Neural progenitor cell (in vitro differentiated cells): ENCODE results near the gene ABCD3. TPM values are rescaled to one million over a fixed set of nuclear protein-coding genes. Genes with fewer than 3 reads are reported as not detected.

Experiments used
- DNase-seq: peaks from one replicate; pipeline ENCODE4 v3.0.0-alpha.2; 2016; ENCODE audit warnings: low spot score
- H2AFZ ChIP-seq: fragments of 200-600 bp; sonication (generic); replicated peaks from 2 replicates; pipeline ENCODE4 v1.6.1; 2016; ENCODE audit warnings: antibody characterized with exemption
- H3F3A ChIP-seq: fragments of 200-600 bp; sonication (generic); 2 replicates; pipeline ENCODE4 v1.6.1; 2016; ENCODE audit warnings: antibody characterized with exemption, low read depth
- H3K27ac ChIP-seq: fragments of 200-600 bp; sonication (generic); 2 replicates; pipeline ENCODE4 v1.5.1; 2016; ENCODE audit warnings: mild to moderate bottlenecking
- H3K27me3 ChIP-seq: fragments of 200-600 bp; sonication (generic); 2 replicates; pipeline ENCODE4 v1.6.1; 2016; ENCODE audit warnings: mild to moderate bottlenecking, moderate library complexity
- H3K36me3 ChIP-seq: fragments of 200-600 bp; sonication (generic); 2 replicates; pipeline ENCODE4 v1.5.1; 2016
- H3K4me1 ChIP-seq: fragments of 200-600 bp; sonication (generic); 2 replicates; pipeline ENCODE4 v1.6.1; 2016; ENCODE audit warnings: mixed run types
- H3K4me2 ChIP-seq: fragments of 200-600 bp; sonication (generic); 2 replicates; pipeline ENCODE4 v1.6.1; 2016
- H3K4me3 ChIP-seq: fragments of 200-600 bp; sonication (generic); 2 replicates; pipeline ENCODE4 v1.5.1; 2016
- H3K79me2 ChIP-seq: fragments of 200-600 bp; sonication (generic); 2 replicates; pipeline ENCODE4 v1.6.1; 2016; ENCODE audit warnings: low read depth
- H3K9ac ChIP-seq: fragments of 200-600 bp; sonication (generic); 2 replicates; pipeline ENCODE4 v1.6.1; 2016
- H3K9me3 ChIP-seq: fragments of 200-600 bp; sonication (generic); 2 replicates; pipeline ENCODE4 v1.5.1; 2016; ENCODE audit warnings: low read depth
- H4K20me1 ChIP-seq: fragments of 200-600 bp; sonication (generic); 2 replicates; pipeline ENCODE4 v1.6.1; 2016; ENCODE audit warnings: low read depth
- H3K27ac Mint-ChIP-seq: 3 replicates; pipeline ENCODE4 v1.8.0; 2021; ENCODE audit warnings: mixed read lengths
- H3K27me3 Mint-ChIP-seq: 2 replicates; pipeline ENCODE4 v1.8.0; 2022; ENCODE audit warnings: low read depth, mild to moderate bottlenecking, inconsistent platforms, moderate library complexity, mixed read lengths; ENCODE audit not compliant: insufficient read depth
- H3K36me3 Mint-ChIP-seq: 3 replicates; pipeline ENCODE4 v1.8.0; 2021; ENCODE audit warnings: mixed read lengths
- H3K4me1 Mint-ChIP-seq: 3 replicates; pipeline ENCODE4 v1.8.0; 2021; ENCODE audit warnings: mixed read lengths
- H3K4me3 Mint-ChIP-seq: 3 replicates; pipeline ENCODE4 v1.8.0; 2021; ENCODE audit warnings: mild to moderate bottlenecking, moderate library complexity, mixed read lengths
- H3K9me3 Mint-ChIP-seq: 3 replicates; pipeline ENCODE4 v1.8.0; 2020; ENCODE audit warnings: mixed read lengths
- EZH2 ChIP-seq: fragments of 200-600 bp; sonication (generic); IDR thresholded peaks from 2 replicates; pipeline ENCODE4 v1.6.1; 2017; ENCODE audit warnings: antibody characterized with exemption, mild to moderate bottlenecking, moderate library complexity
- EZH2phosphoT487 ChIP-seq: fragments of 200-600 bp; sonication (generic); IDR thresholded peaks from 2 replicates; pipeline ENCODE4 v1.6.1; 2017; ENCODE audit warnings: antibody characterized with exemption
- total RNA-seq: library from RNA; depleted of rRNA; stranded (reverse); fragments of >200 nt; gene quantifications from 2 replicates; pipeline ENCODE4 v1.2.3, GENCODE V29; 2015; ENCODE audit warnings: low replicate concordance
- TF ChIP-seq, protein P1 (sequence below): fragments of 200-600 bp; sonication (generic); IDR thresholded peaks from 2 replicates; pipeline ENCODE4 v1.5.1; 2017; ENCODE audit warnings: antibody characterized with exemption, mild to moderate bottlenecking

The ABCD3 gene
- total RNA-seq, 1 donor from 2014 or later, result 45.1 TPM

GRCh38 chr1:94552071-94552586 is 133.9 kb downstream of the ABCD3 start:
- DNase-seq, result no peak
- Mint-ChIP-seq H3K27me3 (peaks cover 6% of the 10 kb centered on the region), H3K4me1 (peaks cover 60% of the 10 kb centered on the region), H3K9me3 (peaks cover 5% of the 10 kb centered on the region), H3K27ac (peak overlapping the region; percentile 76), H3K4me3 (no peak overlapping the region), H3K36me3 (no peaks in the 10 kb centered on the region)
- H3K9ac ChIP-seq, result no peak overlapping the region
- H3K4me2 ChIP-seq, result peak overlapping the region; percentile 5
- H3K4me3 ChIP-seq, result no peak overlapping the region
- no peaks in the 10 kb centered on the region for H3K79me2 ChIP-seq
- H3K9me3 ChIP-seq, result no peaks in the 10 kb centered on the region
- no peak overlapping the region for H3K27ac ChIP-seq
- TF ChIP-seq, protein P1, sequence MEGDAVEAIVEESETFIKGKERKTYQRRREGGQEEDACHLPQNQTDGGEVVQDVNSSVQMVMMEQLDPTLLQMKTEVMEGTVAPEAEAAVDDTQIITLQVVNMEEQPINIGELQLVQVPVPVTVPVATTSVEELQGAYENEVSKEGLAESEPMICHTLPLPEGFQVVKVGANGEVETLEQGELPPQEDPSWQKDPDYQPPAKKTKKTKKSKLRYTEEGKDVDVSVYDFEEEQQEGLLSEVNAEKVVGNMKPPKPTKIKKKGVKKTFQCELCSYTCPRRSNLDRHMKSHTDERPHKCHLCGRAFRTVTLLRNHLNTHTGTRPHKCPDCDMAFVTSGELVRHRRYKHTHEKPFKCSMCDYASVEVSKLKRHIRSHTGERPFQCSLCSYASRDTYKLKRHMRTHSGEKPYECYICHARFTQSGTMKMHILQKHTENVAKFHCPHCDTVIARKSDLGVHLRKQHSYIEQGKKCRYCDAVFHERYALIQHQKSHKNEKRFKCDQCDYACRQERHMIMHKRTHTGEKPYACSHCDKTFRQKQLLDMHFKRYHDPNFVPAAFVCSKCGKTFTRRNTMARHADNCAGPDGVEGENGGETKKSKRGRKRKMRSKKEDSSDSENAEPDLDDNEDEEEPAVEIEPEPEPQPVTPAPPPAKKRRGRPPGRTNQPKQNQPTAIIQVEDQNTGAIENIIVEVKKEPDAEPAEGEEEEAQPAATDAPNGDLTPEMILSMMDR, result no peak
- TF ChIP-seq EZH2phosphoT487 (no peak), EZH2 (no peak)
- H3K36me3 ChIP-seq, result no peaks in the 10 kb centered on the region
- H3K4me1 ChIP-seq, result peaks cover 47% of the 10 kb centered on the region
- H2AFZ ChIP-seq, result no peak overlapping the region
- peaks cover 14% of the 10 kb centered on the region for H3F3A ChIP-seq
- no peaks in the 10 kb centered on the region for H3K27me3 ChIP-seq
- H4K20me1 ChIP-seq, result no peaks in the 10 kb centered on the region

DNA sequence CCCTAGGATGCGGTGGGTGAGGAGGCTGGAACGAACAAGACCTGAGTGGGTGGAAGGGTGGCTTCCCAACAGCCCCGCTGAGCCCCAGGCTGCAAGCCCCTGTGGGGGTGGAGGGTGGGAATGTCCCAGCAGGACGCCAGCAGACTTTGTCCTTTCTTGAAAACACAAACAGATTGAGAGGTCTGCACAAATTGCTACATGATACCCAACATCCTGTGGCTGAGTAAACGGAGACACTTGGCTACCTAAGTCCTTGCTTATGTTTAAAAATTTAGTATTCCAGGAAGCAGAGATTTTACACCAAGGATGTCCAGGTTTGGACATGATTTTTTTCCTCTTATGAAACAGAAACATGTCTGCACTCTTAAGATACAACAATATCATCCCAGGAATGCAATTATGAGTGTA is 135.1 kb downstream of the ABCD3 start:
- Histone ChIP-seq H3K4me2 (peak overlapping the region; percentile 17), H3K36me3 (no peaks in the 10 kb centered on the region), H3K9ac (no peak overlapping the region), H3F3A (peaks cover 14% of the 10 kb centered on the region), H3K27me3 (no peaks in the 10 kb centered on the region), H3K4me3 (no peak overlapping the region), H4K20me1 (no peaks in the 10 kb centered on the region), H3K4me1 (peaks cover 47% of the 10 kb centered on the region), H3K27ac (no peak overlapping the region), H3K9me3 (no peaks in the 10 kb centered on the region), H3K79me2 (no peaks in the 10 kb centered on the region), H2AFZ (no peak overlapping the region)
- no peaks in the 10 kb centered on the region for H3K9me3 Mint-ChIP-seq
- peaks cover 6% of the 10 kb centered on the region for H3K27me3 Mint-ChIP-seq
- peaks cover 57% of the 10 kb centered on the region for H3K4me1 Mint-ChIP-seq
- no peak overlapping the region for H3K27ac Mint-ChIP-seq
- no peak overlapping the region for H3K4me3 Mint-ChIP-seq
- no peak for DNase-seq
- H3K36me3 Mint-ChIP-seq, result no peaks in the 10 kb centered on the region
- TF ChIP-seq EZH2, result no peak
- TF ChIP-seq, protein P1, result no peak
- TF ChIP-seq EZH2phosphoT487, result no peak

GRCh38 chr1:94553931-94554330 is 135.7 kb downstream of the ABCD3 start:
- DNase-seq, result no peak
- no peaks in the 10 kb centered on the region for H3K79me2 ChIP-seq
- H3K4me1 ChIP-seq, result peaks cover 47% of the 10 kb centered on the region
- H4K20me1 ChIP-seq, result no peaks in the 10 kb centered on the region
- Mint-ChIP-seq H3K36me3 (no peaks in the 10 kb centered on the region), H3K4me1 (peaks cover 57% of the 10 kb centered on the region), H3K27me3 (peaks cover 9% of the 10 kb centered on the region), H3K27ac (no peak overlapping the region), H3K9me3 (no peaks in the 10 kb centered on the region), H3K4me3 (no peak overlapping the region)
- no peak overlapping the region for H3K9ac ChIP-seq
- H3K27me3 ChIP-seq, result no peaks in the 10 kb centered on the region
- H3K36me3 ChIP-seq, result no peaks in the 10 kb centered on the region
- peak overlapping the region; percentile 17 for H3K4me2 ChIP-seq
- no peak overlapping the region for H3K27ac ChIP-seq
- peaks cover 14% of the 10 kb centered on the region for H3F3A ChIP-seq
- no peak overlapping the region for H2AFZ ChIP-seq
- H3K4me3 ChIP-seq, result no peak overlapping the region
- H3K9me3 ChIP-seq, result no peaks in the 10 kb centered on the region
- TF ChIP-seq, protein P1, result no peak
- TF ChIP-seq EZH2phosphoT487 (no peak), EZH2 (no peak)
